Stimulated activated naive CD8-positive, alpha-beta T cell treated with anti-CD3 and anti-CD28 coated beads, Interleukin-15, Interleukin-2, amounts not matched to agents 100 U/mL and 50 U/mL, for 24 hours (primary cell): ENCODE data around the gene SBNO2.
"Not testable (repeated sequence)": the region's sequence is repeated elsewhere in the genome, so short reads cannot be mapped to it uniquely, and the experiment has no call there.

Source experiments
- ATAC-seq: fragments of 150-1000 bp; cut with Tn5 transposase; one replicate; pipeline ENCODE4 v1.10.0; 2021
- DNase-seq: peaks from one replicate; pipeline ENCODE4 v3.0.0; 2021

Gene SBNO2

GRCh38 chr19:1119475-1120217, 54.4 kb downstream of the SBNO2 start:
- no peak for ATAC-seq
- DNase-seq, result no peak

GRCh38 chr19:1118999-1119398, 55.1 kb downstream of the SBNO2 start:
- ATAC-seq, result no peak
- no peak for DNase-seq

DNA sequence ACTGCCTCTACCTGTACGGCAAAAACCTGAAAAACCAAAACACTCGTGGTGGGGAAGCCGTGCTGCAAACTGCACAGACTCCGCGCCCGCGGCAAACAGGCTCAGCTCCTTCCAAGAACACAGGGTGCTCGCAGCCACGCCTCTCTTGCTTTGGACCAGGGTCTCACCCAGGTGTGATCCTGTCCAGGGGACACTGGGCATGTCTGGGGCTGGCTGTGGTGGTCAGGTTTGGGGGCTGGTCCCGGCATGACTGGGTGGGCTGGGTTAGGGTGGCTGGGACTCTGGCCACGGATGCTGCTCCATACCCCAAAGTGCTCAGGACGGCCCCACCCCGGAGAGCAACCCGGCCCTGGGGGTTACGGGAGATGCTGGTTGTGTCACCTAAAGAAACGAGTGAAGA, 56.4 kb downstream of the SBNO2 start:
- ATAC-seq (no peak), DNase-seq (no peak)

GRCh38 chr19:1116726-1117581, 57.1 kb downstream of the SBNO2 start:
- DNase-seq, result no peak
- ATAC-seq, result no peak

DNA sequence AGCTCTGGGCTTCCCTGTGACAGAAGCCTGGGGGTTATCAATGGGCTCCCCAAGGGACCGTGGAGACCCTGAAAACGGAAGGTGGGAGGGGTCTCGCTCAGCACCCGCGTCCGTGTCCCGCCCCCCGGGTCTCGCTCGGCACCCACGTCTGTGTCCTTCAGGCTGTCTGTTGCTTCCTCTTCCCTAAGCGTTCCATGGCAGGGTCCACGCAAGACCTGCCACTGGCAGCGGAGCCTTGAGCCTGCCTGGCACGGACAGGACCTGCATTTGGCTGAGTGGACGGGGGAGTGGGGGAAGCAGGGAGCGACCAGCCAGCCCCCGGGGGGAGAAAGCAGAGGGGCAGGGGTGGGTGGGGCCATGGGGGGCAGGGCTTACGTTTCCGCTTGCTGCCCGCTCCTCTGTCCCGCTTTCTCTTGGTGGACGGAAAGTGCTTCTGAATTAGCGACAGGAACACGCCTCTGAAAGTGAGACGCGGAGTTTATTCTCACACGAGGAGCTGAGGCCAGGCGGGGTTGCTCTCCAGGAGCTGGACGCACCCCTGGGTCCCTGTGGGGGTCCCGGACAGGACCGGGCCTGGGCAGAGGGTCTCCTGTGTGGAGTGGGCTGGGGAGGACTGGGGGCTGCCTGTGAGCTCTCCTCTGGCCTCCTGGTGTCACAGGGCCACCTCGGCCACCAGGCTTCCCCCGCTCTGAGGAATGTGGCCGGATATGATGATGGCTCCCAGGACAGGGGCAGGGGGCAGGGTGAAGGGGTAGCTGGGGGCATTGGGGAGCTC, 58.2 kb downstream of the SBNO2 start:
- ATAC-seq, result no peak
- no peak for DNase-seq

- not testable (repeated sequence) for ATAC-seq, DNase-seq
These were observed 59.3 kb downstream of the SBNO2 start for GRCh38 chr19:1114728-1115127.

DNA sequence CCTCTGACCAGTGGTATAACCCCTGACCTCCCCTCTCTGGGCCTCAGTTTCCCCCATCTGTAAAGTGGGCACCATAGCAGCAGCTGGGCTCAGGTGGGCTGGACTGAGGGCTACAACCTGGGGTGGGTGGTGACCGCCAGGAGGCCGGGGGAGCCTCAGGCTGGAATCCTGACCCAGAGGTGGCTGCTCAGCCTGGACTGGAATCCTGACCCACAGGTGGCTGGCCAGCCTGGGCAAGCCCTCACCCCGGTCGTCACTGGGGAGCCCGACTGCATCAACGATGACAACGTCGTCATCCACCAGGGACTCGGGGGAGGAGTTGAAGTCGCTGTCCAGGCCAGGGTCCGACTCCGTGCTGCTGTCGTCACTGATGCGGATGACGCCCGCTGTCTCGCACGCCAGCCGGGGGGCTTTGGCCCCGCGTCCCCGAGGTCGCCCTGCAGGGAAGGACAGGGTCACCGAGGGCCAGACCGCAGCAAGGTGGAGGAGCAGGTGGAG, 60.0 kb downstream of the SBNO2 start:
- no peak for DNase-seq

DNA sequence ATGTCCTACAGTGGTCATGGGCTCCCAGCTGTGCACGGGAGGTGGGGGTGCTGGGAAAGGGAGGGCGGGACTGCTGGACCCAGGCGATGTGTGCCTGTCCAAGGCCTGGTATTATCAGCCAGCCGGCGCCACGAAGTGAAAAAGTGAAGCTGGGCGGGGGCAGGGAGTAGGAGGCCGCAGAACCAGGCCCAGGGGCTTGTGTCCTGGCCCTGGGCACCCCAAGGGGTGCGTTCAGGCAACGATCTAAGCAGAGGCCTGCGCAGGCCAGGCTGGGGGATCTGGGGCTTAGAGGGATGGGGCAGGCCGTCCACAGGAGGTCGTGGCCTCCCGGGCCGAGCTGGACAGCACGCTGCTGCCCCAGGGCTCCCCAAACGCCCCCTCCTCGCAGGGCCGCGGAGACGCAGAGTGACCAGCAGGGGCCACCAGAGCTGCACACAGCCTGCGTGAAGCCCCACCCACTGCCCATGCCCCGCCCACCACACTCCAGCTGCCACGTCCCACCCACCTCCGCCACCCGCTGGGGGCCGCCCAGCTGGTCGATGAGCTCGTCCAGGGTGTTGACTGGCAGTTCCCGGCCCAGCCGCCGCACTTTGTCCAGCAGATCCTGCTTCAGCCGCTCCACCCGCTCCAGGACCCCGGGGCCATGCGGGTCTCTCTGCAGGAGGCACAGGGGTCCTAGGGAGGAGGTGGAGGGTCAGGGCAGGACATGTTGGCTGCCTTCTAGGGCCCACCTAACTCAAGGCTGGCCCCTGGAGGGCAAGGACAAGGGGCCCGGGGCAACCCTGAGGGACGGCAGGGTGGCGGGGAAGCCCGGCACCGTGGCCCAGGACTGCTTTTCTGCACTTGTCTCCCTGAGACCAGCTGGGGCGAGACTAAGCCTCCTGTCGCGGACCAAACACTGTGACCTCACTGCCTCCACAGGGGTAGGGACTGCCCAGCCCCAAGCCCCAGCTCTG, 60.8 kb downstream of the SBNO2 start:
- ATAC-seq, result peak; percentile 73
- peak; percentile 92 for DNase-seq

More for the DNA sequence above, 60.0 kb downstream of the SBNO2 start:
- ATAC-seq, result no peak

- DNase-seq, result peak; percentile 37
- ATAC-seq, result no peak
These were observed 61.6 kb downstream of the SBNO2 start for GRCh38 chr19:1112268-1113029.

GRCh38 chr19:1111641-1112267, 62.3 kb downstream of the SBNO2 start:
- no peak for DNase-seq
- no peak for ATAC-seq

GRCh38 chr19:1110809-1111640, 63.0 kb downstream of the SBNO2 start:
- ATAC-seq (no peak), DNase-seq (no peak)

DNA sequence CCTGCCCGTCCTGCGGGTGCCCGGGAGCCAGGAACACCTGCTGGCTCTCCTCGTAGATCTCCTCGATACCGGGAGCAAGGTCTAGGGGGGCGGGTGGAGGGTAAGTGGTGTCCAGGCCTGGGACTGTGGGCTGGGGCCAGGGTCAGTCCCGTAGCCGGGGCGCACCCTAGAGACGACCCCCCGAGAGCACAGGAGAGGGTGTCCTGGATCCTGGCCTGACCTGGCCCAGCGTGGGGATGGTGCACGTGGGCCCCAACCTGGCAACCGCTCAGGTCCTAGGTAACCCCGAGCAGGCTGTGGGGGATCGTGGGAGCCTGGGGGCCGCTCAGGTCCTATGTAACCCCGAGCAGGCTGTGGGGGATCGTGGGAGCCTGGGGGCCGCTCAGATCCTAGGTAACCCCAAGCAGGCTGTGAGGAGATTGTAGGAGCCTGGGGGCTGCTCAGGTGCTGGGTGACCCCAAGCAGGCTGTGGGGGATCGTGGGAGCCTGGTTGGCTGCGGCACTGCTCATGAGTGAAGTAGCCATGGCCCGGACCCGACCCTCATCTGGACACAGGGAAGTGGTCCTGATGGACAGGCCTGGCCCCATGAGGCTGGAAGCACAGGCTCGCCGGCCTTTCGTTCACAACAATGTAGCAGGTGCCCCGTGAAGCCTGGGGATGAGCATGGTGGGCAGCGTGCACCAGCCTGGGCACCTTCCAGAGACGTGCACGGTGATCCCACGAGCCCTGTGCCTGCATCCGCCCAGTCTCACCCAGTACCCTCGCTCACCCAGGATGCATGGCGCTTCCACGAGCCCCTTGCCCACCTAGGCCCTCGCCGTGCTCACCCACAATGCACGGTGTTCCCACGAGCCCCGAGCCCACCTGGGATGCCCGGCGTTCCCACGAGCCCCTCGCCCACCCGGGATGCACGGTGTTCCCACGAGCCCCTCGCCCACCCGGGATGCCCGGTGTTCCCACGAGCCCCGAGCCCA, 64.1 kb downstream of the SBNO2 start:
- ATAC-seq, result no peak

DNA sequence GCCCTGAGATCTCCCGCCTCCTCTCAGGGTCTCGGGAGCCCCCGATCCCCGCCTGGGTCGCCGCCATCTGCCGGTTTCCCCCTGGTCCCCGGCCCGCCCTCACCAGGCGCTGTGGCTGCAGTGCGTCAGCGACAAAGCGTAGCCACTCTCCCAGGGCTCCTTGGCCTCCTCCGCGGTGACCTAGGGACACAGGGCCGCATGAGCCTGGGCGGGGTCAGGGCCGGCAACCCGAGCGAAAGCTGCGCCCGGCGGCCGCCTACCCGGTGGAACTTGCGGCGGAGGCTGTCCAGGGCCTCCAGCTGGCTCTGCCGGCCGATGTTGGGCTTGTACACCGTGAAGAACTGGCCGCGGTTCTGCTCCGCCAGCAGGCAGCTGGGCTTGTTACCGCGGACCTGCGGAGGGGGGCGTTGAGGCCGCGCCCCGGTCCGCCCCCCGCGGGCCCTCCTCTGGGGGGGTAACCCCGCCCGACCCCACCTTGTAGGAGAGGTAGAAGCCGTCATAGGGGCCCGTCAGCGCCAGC, 65.0 kb downstream of the SBNO2 start:
- ATAC-seq, result no peak
- DNase-seq, result no peak

More for the DNA sequence above, 64.1 kb downstream of the SBNO2 start:
- no peak for DNase-seq

- ATAC-seq, result no peak
- no peak for DNase-seq
These were observed 65.6 kb downstream of the SBNO2 start for GRCh38 chr19:1108291-1109031.

GRCh38 chr19:1107661-1108261, 66.3 kb downstream of the SBNO2 start:
- DNase-seq (no peak), ATAC-seq (no peak)
